Fibroblast of the conjunctiva (primary cell): ENCODE measurements around the gene CBLN4.

Experiments used
- DNase-seq: peaks from one replicate; pipeline ENCODE4 v3.0.0-alpha.2; 2010; ENCODE audit warnings: low read depth

The CBLN4 gene

DNA sequence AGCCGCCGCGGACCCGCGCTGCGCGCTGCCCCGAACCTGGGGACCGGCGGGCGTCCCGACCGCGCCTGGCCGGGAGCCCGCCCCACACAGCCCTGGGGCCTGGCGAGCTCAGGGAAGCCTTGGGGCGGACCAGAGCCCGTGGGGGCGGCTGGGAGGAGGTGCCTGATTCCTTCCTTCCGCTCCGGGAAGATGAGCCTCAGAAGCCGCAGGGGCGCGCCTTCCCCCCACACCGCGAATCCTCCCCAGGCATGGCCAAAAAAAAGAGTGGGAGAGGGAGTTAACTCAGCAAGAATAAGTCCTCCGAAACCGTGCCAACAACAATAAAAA lies at the start of gene CBLN4:
CBLN4 (minus strand) TSS at position 131 of the 327 bp plus-strand sequence. CDS start 1,348 bp downstream, outside the sequence.
- no peak for DNase-seq

DNA sequence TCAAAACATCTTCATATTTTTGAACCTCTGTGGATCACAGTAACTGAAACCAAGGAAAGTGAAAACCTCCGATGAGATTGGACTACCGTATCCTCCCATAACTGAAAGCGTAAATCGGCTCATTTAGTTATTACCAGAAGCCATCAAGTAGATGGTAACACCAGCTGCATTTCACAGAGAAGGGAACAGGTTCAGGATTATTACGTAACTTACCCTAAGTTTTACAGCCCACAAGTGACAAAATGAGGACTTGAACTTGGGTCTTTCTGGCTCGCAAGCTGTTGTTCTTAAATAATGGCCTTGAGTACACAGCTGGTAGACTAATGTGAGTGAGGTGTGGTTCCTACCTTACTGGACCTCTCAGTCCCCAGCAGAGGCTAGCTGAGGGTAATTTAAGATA lies 37.9 kb upstream of the CBLN4 start:
- no peak for DNase-seq

DNA sequence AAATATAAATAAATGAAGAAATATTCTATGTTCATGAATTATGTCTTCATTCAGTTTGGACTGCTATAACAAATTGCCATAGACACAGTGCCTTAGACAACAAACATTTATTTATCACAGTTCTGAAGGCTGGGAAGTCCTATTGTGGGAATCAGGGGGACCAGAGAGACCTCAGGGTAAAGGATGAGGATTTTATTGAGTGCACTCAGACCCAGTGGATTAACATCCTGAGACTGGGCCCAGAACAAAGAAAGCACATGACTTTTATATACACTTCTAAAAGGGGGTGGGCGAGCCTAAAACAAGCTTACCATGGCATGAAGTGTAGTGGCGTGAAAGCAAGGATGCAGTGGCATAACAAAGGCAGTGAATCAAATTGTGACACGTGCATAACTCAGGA lies 26.9 kb upstream of the CBLN4 start:
- DNase-seq, result no peak

DNA sequence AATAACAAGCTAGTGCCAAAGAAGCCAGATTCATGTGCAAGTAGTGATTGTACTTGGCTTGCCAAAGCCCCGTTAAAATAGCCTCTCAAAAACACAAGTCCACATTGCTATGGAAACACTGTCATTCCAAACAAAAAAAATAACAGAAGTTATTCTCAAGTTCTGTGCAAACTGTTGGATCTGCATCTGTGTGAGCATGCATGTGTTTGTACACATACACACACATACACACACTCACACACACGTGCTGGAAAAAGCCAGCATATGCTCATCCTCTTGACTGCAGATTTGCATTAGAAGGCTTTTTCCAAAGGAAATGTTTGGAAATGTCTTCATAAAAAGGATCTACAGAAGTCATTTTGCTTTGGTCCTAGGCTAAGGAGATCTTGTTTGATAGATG lies 13.4 kb upstream of the CBLN4 start:
- DNase-seq, result no peak

DNA sequence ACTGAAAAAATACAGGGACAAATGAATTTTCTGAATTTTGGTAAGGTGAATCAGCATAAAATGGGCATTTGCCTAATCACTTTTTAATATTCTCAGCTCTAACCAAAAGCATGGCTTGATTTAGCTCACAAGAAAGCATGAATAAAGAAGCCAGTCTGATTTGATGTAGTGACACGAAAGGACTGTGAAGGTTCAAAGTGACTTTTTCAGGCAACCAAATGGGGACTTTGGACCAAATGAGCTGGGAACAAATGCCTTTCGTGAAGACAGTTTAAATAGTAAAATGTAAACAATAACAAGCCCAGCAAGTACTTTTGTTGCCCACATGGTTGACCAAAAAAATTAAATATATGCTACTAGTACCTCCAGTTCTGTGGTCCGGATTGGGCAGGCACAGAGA lies 12.9 kb upstream of the CBLN4 start:
- no peak for DNase-seq

DNA sequence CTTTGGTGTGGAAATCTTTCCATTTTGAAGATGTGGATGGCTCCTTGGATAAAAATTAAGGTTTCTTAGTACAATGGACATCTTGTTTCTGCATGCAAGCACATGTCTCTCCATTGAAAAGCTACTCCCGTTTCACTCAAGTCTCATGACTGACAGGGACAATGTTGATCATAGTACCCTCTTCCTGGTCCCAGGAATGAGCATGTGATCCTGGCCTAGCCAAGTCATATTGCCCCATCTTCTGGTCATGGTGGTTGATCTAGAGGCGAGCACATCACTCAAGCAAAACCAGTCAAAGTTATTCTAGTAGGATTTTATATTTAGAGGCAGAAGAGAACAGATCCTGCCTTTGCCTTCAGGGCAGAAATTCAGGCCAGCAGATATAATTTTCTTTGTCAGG lies 12.2 kb upstream of the CBLN4 start:
- no peak for DNase-seq

DNA sequence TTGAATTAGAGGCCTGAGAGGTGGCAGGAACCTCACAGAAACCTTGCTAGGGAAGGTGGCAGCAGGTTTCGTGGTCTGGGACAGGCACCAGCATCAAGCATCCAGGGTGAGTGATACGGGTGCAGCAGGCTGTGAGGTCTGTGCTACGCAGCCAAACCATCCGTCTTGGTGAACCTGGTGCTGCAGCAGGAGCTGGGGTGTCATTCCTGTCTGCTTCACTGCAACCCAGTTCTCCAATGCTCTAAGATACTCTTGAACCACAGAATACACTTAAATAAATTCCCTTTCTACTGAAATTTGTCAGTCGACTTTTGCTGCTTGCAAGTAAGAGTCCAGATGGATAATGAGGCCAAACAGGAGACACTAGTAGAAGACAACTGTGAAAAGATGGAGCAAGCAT lies 9.7 kb upstream of the CBLN4 start:
- DNase-seq, result no peak

DNA sequence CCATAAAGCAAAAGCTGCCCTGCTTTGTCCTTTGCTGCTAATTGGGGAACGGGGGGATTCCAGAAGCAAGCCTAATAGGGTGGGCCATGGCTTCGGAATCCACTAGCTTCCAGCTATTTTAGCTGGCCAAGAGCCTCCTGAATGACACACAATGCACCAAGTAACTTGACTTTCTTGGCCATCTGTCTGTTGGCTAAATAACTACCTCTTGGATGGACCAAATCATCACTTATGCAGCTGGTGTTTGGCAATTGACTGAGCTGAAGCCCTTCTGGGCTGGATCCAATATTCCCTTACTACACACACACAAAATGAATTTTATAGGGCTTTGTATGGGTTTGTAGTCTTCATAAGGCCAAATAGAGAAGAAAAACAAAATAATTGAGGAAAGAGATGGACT lies 8.8 kb upstream of the CBLN4 start:
- DNase-seq, result no peak

DNA sequence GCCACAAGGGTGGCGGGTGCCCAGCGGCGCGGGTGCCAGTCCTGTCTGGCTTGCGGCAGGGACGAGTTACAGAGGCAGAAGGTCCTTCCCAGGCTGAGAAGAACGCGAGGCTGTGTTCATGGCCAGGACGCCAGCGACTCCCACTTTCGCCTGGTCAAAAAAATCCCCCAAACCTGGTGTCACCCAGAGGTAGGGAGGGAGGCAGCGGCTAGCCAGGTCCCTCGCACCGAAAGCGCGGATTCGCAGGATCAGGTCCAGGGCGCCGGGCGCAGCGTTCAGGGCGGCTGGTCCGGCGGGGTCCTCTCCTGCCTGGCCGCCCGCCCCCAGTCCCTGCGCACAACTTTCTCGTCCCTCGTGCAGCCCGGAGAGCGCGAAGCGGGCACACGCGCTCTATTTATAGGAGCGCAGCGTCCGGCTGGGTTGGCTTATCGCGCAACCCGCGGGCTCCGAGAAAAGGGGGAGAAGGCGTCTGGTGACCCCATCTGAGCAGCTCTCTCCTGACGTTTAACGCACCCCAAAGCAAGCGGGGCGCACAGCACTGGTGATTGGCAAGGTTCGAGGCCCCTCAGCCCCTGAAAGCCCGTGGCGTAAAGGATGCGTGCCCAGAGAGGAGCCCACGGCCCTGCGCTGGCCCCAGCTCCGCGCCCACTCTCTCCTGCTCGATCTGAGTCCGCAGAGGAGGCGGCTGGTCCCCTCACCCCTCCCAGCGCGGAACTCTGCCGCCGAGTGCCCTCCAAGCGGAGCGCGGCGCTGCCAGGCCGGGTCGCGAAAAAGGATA lies 519 bp downstream of the CBLN4 start:
- DNase-seq, result no peak

DNA sequence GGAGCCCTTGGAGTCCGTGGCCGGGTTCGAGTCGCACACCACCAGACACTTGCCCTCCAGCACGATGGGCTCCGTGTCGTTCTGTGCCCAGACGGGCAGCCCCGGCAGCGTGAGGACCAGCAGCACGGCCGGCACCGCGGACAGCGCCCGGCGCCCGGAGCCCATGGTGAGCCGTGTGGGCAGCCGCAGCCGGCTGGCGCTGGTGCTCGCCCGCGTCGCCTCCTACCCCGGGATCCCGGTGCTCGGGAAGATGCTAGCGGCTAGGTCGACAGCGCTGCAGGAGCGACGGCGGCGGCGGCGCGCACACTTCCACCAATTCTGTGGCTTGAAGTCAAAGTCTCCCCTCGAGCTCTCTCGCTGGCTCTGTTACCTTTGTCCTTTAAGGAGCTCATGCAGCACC lies 1.3 kb downstream of the CBLN4 start:
- DNase-seq, result no peak

DNA sequence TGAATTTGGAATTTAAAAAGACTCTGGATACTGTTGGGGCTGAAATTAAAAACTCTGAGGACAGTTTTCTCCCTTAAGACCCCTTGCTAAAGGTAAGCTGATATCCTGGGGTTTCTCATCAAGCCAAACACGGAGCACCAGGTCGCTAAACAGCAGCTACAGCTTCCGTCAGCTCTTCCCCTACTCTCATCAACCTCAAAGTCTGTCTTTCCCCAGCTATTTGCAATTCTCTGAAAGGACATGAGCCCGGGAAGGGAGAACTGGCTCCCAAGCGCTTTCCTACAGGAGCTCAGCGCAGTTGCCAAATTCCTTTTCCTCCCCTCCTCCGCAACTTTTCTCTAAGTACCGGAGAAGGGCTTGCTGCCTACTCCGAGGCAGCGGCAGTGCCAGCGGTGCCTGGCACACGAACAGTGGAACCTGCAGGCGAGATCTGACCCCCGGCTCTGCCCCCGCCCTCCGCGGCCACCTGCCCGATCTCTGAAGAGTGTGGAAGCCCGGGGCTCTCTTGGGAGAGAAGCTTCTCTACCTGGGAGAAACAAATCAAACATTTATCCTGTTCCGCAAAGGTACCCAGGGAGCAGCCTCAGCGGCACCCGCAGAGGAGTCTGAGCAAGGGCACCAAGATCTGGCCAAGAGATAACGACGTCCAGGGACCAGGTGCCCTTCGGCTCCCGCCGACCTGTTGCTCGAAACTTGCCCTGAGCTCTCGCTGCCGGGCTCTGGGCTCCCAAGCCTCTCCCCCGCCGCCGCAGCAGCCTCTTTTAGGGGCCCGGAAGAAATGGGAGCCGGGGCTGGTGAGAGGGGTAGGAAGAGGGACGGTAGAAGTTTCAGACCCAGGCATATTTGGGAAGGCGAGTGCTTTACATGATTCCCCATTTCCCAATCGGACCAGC lies 2.2 kb downstream of the CBLN4 start:
- DNase-seq, result no peak

DNA sequence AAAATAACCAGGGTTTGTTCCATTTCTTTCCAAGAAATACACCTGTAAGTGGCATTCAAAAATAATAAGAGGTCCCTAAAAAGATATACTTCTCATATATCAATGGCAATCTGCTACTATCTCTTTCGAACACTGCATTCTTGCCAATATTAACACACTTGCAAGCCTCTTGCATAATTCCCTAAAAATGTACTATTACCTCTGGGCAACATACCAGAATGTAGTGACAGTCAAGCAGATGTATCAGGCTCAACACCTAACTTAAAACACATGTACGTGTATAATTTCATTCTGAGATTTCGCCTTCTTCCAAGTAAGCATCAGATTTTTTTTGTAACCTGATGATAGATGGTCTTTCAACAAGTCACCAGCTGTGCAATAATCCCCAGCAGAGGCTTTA lies 3.4 kb downstream of the CBLN4 start:
- no peak for DNase-seq

DNA sequence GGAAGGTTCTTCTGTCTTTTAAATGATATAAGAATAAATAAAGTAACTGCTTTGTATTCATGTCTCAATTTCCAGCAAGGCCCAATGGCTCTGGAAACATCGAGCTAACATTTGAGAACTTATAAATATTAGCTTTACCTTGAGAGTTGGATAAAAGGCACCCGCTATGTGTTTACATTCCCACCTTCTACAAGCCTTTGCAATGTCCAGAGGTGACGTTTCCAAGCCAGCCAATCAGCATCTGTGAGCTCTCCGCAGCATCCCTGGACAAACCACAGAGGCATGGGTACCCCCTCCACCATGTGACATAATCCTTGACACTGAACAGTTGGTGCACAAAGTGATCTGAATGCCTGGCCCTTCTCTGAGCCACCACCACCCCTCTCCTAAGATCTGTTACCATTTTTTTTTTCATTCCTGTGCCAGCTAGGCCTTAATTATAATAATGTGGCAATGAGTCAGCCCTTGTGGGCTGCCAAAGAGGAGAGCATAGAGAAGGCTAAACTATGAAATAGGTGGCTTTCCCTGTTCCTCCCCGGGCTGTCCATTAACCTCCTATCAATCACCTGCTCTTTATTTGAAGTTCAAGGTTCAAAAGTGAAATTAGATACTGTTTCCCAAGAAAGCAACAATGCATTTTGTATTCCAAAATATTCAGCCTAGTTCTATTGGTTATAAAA lies 4.1 kb downstream of the CBLN4 start:
- no peak for DNase-seq

DNA sequence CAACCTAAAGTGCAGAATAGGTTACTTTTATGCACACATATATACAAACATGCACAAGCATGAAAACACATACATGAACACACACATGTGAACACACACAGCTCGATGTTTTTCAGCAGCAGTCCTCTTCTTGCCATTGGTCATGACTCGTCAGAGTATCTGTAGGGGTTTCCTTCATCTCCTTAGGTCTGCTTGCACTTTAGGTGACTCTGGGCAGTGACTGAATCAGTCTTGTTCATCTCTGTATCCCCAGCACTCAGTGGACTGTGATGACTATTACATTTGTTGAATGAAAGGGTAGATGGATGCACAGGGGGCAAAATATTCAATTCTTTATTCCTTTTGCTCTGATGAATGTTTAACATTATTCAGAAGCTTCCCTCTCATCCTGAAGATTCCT lies 26.8 kb downstream of the CBLN4 start:
- DNase-seq, result no peak

DNA sequence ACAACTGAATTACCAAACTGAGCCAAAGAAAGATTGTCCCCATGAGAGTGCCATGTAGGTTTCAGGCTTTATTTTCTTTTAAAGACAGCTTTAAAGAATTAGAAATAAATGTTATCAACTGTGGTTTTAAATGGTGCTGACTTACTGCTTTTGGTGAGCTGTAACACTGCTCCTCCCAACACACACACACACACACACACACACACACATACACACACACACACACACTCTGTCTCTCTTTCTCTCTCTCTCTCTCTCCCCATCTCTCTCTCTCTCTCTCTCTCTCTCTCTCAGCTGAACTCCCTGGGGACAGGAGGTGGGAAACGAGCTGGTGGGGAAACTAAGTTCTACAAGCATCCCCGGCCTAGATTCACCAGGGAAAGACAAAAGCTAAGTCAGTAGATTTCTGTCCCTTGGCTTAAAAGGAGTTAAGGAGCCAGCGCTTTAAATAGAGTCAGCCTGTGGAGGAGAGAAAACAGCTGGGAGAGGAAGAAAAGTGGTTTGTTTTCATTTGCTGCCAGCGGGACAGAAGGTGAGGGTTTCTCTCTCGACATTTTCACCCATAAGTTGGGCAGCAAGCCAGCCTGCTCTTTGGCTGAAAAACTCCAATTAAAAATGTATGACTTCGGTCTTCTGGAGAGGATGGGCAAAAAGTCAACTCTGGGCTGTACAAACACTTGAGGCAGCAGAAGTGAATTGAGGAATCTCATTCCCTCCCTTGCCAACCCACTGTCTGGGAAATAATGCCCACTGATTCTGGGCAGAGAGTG lies 27.4 kb downstream of the CBLN4 start:
- no peak for DNase-seq

DNA sequence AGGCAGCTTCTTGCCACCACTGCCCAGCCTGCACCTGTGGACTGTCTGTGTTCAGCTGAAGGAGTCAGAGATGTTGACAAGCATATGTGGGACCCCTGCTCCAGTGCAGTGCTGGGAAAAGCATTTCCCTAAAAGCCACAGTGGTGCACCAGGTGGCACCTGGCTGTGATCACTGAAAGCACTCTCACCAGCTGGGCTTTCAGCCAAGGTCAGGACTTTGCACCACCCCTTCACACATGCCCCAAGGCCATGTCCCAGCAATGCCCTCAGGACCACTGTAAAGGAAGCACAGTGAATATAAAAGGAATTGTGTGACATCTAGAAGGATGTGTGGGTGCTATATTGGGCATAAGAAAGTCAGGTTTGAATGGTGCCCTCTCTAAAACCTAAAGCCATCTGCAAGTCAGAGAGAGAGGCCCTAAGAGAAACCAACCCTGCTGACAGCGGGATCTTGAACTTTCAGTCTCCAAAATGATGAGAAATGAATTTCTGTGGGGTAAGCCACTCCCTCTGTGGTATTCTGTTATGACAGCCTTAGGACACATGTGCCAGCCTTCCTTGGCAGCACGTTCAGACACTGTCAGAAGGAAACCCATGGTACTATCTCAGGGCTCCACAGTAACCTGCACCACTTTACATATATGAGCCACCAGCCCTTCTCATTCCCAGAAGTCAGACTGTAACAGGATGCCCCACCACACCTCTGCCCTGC lies 30.7 kb downstream of the CBLN4 start:
- DNase-seq, result no peak

DNA sequence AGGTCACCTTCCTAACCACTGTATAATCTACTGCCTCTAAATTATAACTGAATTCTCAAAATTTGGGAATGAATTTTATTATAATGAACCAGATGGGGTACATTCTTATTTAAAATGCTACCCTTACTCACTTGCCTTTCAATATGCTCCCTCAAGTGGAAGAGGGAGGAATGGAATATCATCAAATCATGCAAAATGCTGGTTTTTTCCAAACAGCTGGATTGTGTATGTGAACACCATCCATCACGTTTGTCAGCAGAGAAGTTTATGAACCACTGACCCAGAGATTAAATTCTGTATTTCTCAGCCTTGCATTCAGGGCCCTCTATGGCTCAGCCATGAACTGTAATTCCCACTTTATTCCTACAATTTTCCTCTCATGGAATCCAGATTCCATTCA lies 40.5 kb downstream of the CBLN4 start:
- no peak for DNase-seq

DNA sequence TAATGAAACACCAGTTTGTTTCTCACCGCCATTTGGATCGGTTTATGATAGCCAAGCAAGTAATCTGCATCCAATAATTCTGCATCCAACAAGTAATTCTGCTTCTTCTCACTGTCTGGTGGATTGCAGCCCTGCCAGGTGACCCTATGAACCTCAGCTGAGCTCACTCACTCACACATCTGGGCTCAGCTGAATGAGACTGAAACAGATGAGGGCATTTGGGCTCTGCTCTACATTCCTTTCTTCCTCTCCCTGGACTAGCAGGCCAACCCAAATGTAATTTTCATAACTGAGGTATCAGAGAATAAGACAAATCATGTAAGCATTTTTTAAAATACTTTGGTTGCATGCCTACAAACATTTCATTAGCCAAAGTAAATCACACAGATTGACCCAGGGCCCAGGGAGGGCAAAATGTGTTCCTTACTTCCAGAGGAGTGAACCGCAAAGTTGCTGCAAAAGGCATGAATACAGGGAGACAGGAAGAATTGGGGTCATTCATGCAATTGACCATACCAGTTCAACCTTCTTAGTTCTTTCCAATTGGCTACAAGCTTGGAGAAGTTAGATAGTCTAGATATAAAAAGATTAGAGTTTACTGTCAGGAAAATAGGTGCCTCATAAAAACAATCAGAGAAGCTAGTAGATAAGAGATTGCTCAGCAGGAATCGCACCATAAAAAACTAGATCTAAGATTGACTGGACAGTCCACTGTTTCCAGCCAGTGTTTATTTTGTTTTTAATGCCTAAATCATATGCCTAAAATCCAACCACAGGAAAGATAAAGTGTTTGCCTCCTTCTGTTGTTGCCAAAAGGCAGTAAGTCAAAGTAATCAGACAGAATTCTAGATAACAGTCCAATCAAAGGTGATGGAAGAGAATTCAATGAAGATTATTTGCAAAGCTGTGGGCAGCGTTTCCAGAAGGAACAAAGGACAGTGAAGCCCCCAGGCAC lies 43.7 kb downstream of the CBLN4 start:
- DNase-seq, result no peak

DNA sequence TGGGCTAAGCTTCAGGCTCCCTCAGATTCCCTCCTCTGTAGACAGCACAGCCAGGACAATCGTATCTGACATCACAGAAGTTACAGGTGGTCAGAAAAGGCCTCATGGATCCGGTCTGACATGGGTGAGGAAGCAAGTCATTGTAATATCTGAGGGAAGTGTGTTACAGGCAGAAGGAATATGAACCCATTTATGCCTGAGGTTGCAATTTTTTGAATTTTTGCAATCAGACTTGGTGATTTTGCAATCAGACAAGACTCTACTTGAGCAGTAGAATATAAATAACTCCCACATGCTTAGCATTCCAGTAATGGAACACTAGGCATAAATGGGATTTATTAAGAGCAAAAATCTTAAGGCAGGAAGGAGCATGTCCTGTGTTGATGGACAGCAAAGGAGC lies 52.1 kb downstream of the CBLN4 start:
- no peak for DNase-seq

DNA sequence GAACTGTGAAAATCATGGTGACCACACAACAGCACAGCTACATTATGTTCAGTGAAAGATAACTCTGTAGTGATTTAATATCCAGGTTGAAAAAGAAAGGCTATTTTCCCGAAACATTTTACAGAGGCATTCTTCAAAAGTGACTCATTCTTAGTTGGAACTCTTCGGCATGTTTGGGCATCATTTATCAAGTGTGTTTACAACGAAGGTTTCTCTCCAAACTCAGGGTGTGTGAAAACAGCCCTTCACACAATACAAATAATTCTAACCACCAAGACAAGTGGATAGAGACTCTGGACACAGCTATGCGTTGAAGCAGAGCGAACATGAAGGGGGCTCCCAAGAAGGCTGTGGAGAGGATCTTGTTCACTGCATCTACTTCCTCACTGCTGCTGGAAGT lies 57.6 kb downstream of the CBLN4 start:
- DNase-seq, result no peak
